Esophagus squamous epithelium (tissue), 5 donors: ENCODE data around the gene AK8. TPM values are rescaled to one million over a fixed set of nuclear protein-coding genes. Genes with fewer than 3 reads are reported as not detected.

ENCODE experiments used
- DNase-seq: peaks from one replicate; lab custom pipeline; 2025; lab: John Stamatoyannopoulos, UW
- H3K27ac ChIP-seq, 4 donors: fragments of 200-600 bp; sonication (generic); one replicate each; pipeline ENCODE4 v1.5.1; 2016 to 2019; ENCODE audit warnings: mild to moderate bottlenecking in 1 of 4
- H3K27me3 ChIP-seq, 4 donors: fragments of 200-600 bp; sonication (generic); 1 replicate in 3 of 4; 2 replicates in 1 of 4; pipeline versions ENCODE4 v1.5.1 to v1.6.0; 2017 to 2021; ENCODE audit warnings: antibody characterized with exemption in 1 of 4
- H3K36me3 ChIP-seq, 3 donors: fragments of 200-600 bp; sonication (generic); one replicate each; pipeline ENCODE4 v1.5.1; 2016 to 2019
- H3K4me1 ChIP-seq, 3 donors: fragments of 200-600 bp; sonication (generic); one replicate each; pipeline ENCODE4 v1.5.1; 2017 to 2019
- H3K4me3 ChIP-seq, 4 donors: fragments of 200-600 bp; sonication (generic); 1 replicate in 3 of 4; 2 replicates in 1 of 4; pipeline ENCODE4 v1.5.1; 2016 to 2019; ENCODE audit warnings: mild to moderate bottlenecking in 2 of 4, moderate library complexity in 1 of 4
- H3K9me3 ChIP-seq, 3 donors: fragments of 200-600 bp; sonication (generic); one replicate each; pipeline ENCODE4 v1.5.1; 2016 to 2019
- CTCF ChIP-seq, 6 experiments: fragments of 450-650 bp in 4 of 6; fragments of 200-600 bp in 2 of 6; sonication (generic) in 2 of 6; IDR thresholded peaks; one replicate each; pipeline ENCODE4 v1.5.1; 2016 to 2019; ENCODE audit warnings: antibody characterized with exemption in 6 of 6, mild to moderate bottlenecking in 4 of 6, moderate library complexity in 4 of 6
- POLR2A ChIP-seq, 4 donors: fragments of 450-650 bp; IDR thresholded peaks; one replicate each; pipeline ENCODE4 v1.6.1; 2017; ENCODE audit warnings: antibody characterized with exemption in 4 of 4, mild to moderate bottlenecking in 4 of 4, moderate library complexity in 3 of 4
- WGBS, 2 donors: methylation state at CpG; one replicate each; pipeline ENCODE4 v1.1.5; 2018; 5-methylcytosine and 5-hydroxymethylcytosine counted together
- intact Hi-C: fragments of 100-400 bp; cut with DNase I; formaldehyde crosslinking; loops from one replicate; pipeline ENCODE4 v1.15.0; 2022
- total RNA-seq, 4 donors: library from RNA; depleted of rRNA; stranded (reverse); fragments of >200 nt; gene quantifications; one replicate each; pipeline ENCODE4 v1.1.0, GENCODE V29; 2016
- donor health status: DM: yes; HTN: yes; CAD: no.

The AK8 gene
- total RNA-seq, 4 donors from 2014 or later, result 0.38 to 1.1 (median 0.48) TPM; not detected in 1

GRCh38 chr9:132808645-132809044, 69.4 kb downstream of the AK8 start:
- TF ChIP-seq CTCF (IDR thresholded peaks at IDR 0.05) (no peak), POLR2A (IDR thresholded peaks at IDR 0.05) (no peak)
- no peak overlapping the region for H3K4me3 ChIP-seq
- H3K27ac ChIP-seq, result no peak overlapping the region
- no peaks in the 10 kb centered on the region for H3K9me3 ChIP-seq
- WGBS, 2 donors, result 74 to 81% methylated on average over 6 of the region's 6 CpGs
- H3K36me3 ChIP-seq, result no peaks in the 10 kb centered on the region
- H3K4me1 ChIP-seq, result no peaks in the 10 kb centered on the region
- intact Hi-C loops, result loop anchor here (10.0 kb wide), 2 partner anchors 304 to 394 kb away; partner anchors contain the start of gene CFAP77
- DNase-seq, result no peak
- H3K27me3 ChIP-seq, result peaks cover 0 to 43% (median 0%) of the 10 kb centered on the region in 4 donors

GRCh38 chr9:132806723-132807421, 71.2 kb downstream of the AK8 start:
- intact Hi-C loops, result loop anchor here (10.0 kb wide), 2 partner anchors 302 to 392 kb away; partner anchors contain the start of gene CFAP77
- Histone ChIP-seq H3K4me1 (no peaks in the 10 kb centered on the region), H3K36me3 (no peaks in the 10 kb centered on the region), H3K27me3 (peaks cover 0 to 61% (median 0%) of the 10 kb centered on the region in 4 donors), H3K4me3 (no peak overlapping the region), H3K9me3 (no peaks in the 10 kb centered on the region), H3K27ac (no peak overlapping the region)
- 56% methylated on average over 10 of the region's 13 CpGs for WGBS, 2 donors
- TF ChIP-seq POLR2A (IDR thresholded peaks at IDR 0.05), result no peak
- no peak for TF ChIP-seq CTCF (IDR thresholded peaks at IDR 0.05)
- no peak for DNase-seq

- no peaks in the 10 kb centered on the region for H3K9me3 ChIP-seq
- H3K4me1 ChIP-seq, result no peaks in the 10 kb centered on the region
- H3K27ac ChIP-seq, result no peak overlapping the region
- H3K4me3 ChIP-seq, result no peak overlapping the region
- no peaks in the 10 kb centered on the region for H3K36me3 ChIP-seq
- WGBS, 2 donors, result 47 to 50% methylated on average over 9 of the region's 9 CpGs
- no peak for DNase-seq
- no peak for TF ChIP-seq CTCF (IDR thresholded peaks at IDR 0.05)
- TF ChIP-seq POLR2A (IDR thresholded peaks at IDR 0.05), result no peak
- intact Hi-C loops, result loop anchor here (10.0 kb wide), 2 partner anchors 302 to 392 kb away; partner anchors contain the start of gene CFAP77
- peaks cover 0 to 63% (median 0%) of the 10 kb centered on the region in 4 donors for H3K27me3 ChIP-seq
These were observed 71.8 kb downstream of the AK8 start for GRCh38 chr9:132806306-132806705.

- no peaks in the 10 kb centered on the region for H3K36me3 ChIP-seq
- H3K4me1 ChIP-seq, result peaks cover 4 to 7% (median 5%) of the 10 kb centered on the region in 3 donors
- no peaks in the 10 kb centered on the region for H3K9me3 ChIP-seq
- DNase-seq, result no peak
- TF ChIP-seq POLR2A (IDR thresholded peaks at IDR 0.05) (no peak), CTCF (IDR thresholded peaks at IDR 0.05) (no peak)
- H3K27ac ChIP-seq, result no peak overlapping the region
- peaks cover 0 to 63% (median 0%) of the 10 kb centered on the region in 4 donors for H3K27me3 ChIP-seq
- WGBS, 2 donors, result 24 to 60% methylated on average over 5 to 14 of the region's 20 CpGs
- intact Hi-C loops, result loop anchor here (10.0 kb wide), 2 partner anchors 300 to 390 kb away; partner anchors contain the start of gene CFAP77
- H3K4me3 ChIP-seq, result no peak overlapping the region
These were observed 73.3 kb downstream of the AK8 start for GRCh38 chr9:132804576-132805295.
